T-helper 9 cell (primary cell): ENCODE measurements around the gene FRMPD1.
"Not testable (repeated sequence)": the region's sequence is repeated elsewhere in the genome, so short reads cannot be mapped to it uniquely, and the experiment has no call there.

ENCODE experiments used
- DNase-seq: peaks from one replicate; pipeline ENCODE4 v3.0.0-alpha.2; 2020

FRMPD1 gene

DNA sequence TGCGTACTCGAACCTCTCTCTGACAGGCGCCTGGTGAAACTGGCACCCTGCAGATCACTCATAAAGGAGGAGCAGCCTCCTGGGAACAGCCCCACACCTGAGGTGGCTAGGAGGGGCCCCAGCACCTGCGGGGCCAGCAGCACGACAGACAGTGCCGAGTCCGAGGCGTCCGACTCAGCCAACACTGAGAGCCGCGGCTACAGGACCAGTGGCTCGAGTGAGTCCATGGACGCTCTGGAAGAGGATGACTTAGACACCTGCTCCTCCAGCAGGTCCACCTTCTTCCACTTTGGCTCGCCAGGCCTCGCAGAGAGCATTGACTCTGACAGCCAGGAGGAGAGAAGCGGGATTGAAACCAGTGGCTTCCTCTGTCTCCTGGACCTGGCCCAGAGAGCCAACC lies 89.4 kb downstream of the FRMPD1 start:
- no peak for DNase-seq

- no peak for DNase-seq
Measured at GRCh38 chr9:37740631-37741328, 90.0 kb downstream of the FRMPD1 start.

DNA sequence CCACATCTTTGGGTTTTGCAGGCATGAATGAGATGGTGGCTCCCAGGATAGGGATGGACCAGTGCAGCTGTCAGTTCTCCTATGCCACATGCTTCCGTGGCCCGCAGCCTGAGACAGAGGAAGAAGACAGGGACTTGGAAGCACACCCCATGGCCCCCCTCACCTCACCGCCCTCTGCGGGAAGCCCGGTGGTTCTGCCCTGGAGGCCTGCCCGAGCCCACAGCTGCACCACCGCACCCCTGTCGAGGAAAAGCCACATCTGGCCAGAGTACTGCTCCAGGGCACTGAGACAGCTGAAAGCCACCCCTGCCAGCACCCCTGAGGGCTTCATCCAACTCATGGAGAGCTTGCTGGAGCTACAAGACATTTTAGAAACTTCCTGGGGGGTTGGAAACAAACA lies 95.2 kb downstream of the FRMPD1 start:
- DNase-seq, result no peak

- DNase-seq, result no peak
Measured at GRCh38 chr9:37746448-37747270, 95.9 kb downstream of the FRMPD1 start.

DNA sequence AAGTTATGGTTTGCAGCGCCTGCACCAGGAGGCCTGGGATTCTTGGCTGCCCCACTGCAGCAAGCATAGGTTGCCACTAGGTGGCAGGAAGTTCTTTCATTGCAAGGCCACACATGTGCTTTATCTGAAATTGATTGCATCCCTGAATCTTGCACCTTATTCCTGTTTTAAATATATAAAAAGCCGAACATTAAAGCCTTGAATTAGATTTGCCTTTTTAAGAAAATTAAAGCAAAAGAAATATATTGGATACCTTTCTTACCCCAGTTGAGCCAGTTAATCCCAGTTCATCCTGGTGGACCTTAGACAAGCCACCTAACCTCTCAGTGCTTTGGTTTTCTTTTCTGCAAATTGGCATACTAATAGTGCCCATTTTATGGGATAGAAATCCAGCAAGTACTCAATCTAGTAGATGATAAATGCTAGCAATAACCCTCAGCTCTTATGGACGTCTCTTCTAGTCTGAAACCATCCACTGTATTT lies 96.6 kb downstream of the FRMPD1 start:
- peak; percentile 29 for DNase-seq

GRCh38 chr9:37749129-37749528 lies 98.4 kb downstream of the FRMPD1 start:
- no peak for DNase-seq

- DNase-seq, result no peak
Measured at GRCh38 chr9:37751186-37751585, 100.4 kb downstream of the FRMPD1 start.

GRCh38 chr9:37751704-37752103 lies 101.0 kb downstream of the FRMPD1 start:
- not testable (repeated sequence) for DNase-seq

DNA sequence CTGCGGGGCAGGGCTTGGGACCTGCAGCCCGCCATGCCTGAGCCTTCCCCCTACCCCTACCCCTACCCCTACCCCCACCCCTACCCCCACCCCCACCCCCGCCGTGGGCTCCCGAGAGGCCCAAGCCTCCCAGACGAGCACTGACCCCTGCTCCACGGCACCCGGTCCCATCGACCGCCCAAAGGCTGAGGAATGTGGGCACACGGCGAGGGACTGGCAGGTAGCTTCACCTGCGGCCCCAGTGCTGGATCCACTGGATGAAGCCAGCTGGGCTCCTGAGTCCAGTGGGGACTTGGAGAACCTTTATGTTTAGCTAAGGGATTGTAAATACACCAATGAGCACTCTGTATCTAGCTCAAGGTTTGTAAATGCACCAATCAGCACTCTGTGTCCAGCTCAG lies 101.4 kb downstream of the FRMPD1 start:
- not testable (repeated sequence) for DNase-seq

GRCh38 chr9:37752642-37753488 lies 102.1 kb downstream of the FRMPD1 start:
- DNase-seq, result no peak

DNA sequence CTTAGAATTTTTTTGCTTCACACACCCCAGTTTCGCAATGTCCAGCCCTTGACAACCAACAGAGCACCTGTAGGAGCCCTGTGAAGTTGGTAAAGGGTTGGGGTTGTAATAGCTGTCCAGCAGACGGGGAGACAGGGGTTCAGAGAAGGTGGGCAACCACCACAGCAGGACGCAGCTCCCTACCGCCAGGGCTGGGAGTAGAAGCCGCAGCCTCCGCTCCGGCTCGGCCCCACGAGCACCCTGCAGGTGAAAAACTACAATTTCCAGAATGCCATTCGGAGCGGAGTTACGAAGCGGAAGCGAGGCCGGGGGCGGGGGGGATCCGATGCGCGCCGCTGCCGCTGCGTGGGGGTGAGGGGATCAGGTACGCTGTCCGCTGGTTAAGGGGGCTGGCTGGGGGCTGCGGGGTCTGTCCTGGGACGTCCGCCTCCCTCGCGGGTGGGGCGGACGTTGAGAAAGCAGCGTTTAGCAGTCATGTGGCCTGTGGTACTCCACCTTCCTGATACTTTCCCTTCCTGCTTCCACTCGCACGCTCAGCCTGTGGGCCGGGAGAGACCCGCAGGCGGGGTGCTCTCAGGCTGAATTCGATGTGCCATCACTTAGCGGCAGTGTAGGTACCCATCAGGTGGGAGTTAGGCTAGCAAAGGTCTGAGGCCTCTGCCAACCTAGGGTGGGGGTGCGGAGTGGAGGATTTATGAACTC lies 102.9 kb downstream of the FRMPD1 start, which contains the start of gene TRMT10B:
TSS of gene TRMT10B (plus strand) at position 317 of the 702 bp plus-strand sequence. CDS start 8,127 bp downstream, outside the sequence.
- DNase-seq, result peak; percentile 57

DNA sequence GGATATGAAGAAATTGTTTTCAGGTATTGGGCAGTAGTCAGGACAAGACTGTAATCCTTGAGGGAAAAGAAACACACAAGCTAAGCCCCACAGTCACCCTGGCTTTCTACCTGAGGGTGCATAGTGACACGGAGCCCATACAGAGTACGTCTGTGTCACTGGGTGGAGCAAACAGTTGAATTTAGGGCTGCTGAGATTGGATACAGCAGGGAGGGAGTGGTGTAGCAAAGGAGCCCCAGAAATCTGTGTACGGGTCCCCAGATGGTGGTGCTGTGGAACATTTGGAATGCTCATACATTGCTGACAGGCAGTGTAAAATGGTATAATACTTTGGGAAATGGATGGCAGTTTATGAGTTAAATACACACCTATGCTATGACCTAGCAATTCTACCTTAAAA lies 108.0 kb downstream of the FRMPD1 start:
- DNase-seq, result no peak

DNA sequence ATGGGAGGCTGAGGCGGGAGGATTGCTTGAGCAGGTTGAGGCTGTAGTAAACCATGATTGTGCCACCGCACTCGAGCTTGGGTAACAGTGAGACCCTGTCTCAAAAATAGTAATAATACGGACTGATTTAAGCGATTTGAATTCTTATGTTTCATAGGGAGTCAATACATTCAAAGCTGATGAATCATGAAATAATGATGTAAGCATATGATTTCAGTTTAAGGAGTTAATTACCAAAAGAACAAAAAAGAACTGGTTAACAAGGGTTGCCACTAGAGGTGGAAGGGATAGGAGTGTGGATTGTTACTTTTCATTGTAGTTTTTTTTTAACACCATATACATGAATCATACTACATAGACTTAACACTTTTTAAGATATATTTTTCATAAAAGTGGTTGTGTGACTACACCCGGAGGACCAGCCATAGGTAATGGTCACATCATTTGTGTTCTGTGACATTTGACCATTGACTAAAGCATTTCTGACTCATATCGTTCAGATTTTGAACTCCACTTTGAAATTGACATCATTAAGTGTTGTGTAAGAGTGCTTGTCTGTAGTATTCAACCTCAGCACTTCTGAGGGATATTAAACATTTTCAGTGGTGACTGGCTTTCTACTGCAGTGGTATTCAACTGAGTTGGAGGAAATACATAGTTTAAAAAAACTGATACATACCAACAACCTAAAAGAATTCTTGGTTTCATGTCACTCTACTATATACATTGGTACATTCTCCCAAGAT lies 109.8 kb downstream of the FRMPD1 start:
- no peak for DNase-seq

- no peak for DNase-seq
Measured at GRCh38 chr9:37761511-37761910, 110.8 kb downstream of the FRMPD1 start.

- DNase-seq, result not testable (repeated sequence)
Measured at GRCh38 chr9:37765263-37765662, 114.5 kb downstream of the FRMPD1 start.

DNA sequence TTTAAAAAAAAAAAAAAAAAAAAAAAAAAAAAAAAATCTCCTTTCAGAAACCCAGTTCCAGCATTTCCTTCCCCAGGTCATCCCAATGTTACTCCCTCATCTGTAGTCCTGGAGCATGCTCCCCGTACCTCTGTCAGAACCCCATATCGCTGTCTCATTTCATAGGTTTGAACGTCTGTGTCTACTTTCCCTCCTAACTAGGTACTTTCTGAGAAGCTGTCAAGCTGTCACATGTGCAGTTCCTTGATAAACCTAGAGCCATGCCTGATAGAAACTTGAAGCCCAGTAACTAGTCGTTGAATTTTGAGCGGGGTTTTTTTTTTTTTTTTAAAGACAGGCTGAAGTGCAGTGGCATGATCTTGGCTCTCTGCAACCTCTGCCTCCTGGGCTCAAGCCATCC lies 118.6 kb downstream of the FRMPD1 start:
- no peak for DNase-seq

- DNase-seq, result no peak
Measured at GRCh38 chr9:37769995-37770394, 119.2 kb downstream of the FRMPD1 start.

- DNase-seq, result no peak
Measured at GRCh38 chr9:37775216-37775919, 124.6 kb downstream of the FRMPD1 start.

DNA sequence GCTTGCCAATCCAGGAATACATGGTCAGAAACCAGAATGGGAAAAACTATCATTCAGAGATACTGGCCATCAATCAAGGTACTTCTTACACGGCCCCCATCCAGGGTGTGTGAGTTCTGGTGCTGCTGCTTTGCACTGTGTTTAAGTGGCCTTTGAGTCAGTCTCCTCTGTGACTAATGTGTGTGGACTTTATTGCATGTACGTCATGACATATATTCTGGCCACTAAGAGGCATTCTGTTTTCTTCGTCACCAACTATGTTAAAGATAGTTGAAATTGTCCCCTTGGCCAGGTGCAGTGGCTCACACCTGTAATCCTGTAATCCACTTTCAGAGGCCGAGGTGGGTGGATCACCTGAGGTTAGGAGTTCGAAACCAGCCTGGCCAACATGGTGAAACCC lies 125.6 kb downstream of the FRMPD1 start:
- DNase-seq, result no peak

- DNase-seq, result no peak
Measured at GRCh38 chr9:37778534-37778933, 127.8 kb downstream of the FRMPD1 start.

DNA sequence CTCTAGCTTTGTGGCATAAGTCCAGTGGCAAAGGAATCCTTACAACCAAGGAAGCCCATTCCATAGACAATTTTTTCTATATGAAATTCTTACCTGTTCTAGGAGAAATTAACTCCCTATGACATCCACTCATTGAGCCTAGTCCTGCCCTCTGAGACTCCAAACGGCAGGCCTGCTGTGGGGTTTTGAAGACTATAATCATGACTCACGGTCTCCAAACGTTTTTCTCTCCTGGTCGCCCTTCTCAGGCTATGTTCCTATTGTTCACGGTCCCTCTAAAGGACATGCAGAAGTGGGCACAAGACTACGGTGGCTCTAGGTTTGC lies 133.5 kb downstream of the FRMPD1 start:
- DNase-seq, result no peak
